Posterior vena cava (tissue), 2 donors: ENCODE results near the gene KIAA0232. TPM values are rescaled to one million over a fixed set of nuclear protein-coding genes. Genes with fewer than 3 reads are reported as not detected.

Experiments
- DNase-seq: peaks from one replicate; pipeline ENCODE4 v3.0.0-alpha.2; 2020; ENCODE audit warnings: low spot score
- intact Hi-C, 2 donors: fragments of 100-400 bp; cut with DNase I; formaldehyde crosslinking; loops; one replicate each; pipeline versions ENCODE4 v1.14.1 to v1.14.2; 2022 to 2023
- total RNA-seq, 2 donors: library from RNA; stranded (reverse); fragmentation: NEBNext Ultra II Directional; extraction: Animal tissue kit (Norgen Biotek cat#: 25700); gene quantifications; one replicate each; pipeline ENCODE4 v1.2.1, GENCODE V29; 2021
- donor health status: DM: yes; HTN: yes; CAD: no.
- donor health status: DM: yes; HTN: yes; CAD: no.

The KIAA0232 gene
- total RNA-seq, 2 donors from 2014 or later: 29.1 to 32.9 TPM

DNA sequence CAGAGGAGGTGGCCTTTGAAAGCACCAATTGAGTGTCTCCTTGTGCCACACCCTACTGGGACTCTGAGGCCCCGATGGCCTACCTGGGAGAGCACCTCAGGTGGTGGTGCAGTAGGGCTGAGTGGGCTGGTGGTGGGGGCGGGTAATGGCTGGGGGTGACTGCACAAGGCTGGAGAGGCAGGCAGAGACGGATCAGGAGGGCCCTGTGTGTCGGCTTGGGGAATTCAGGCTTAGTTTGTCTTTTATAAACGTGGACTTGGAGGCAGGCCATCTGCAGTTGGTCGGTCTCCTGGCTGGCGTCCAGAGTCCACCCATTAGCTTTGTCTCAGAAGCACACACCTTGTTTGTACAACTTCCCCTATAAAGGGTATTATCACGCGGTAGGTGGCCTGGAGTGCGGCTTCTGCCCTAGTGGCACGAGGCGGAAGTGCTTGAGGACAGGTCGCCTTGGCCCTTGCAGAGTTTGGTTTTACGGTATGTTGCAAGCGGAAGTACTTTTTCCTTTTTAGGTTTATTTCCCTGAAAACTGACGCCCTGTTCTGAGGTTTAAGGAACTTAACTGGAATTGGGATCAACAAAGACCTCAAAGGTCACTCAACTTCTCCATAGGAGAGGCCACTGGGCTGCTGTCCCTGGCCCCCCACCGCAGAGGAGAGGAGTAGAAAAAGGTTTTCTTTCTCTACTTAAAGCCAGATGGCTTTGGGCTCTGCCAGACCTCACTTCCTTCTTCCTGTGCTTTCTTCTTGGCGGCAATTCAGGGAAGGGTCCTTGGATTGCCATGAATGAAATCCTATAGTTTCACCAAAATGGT is 135.1 kb downstream of the KIAA0232 start:
- intact Hi-C loops: no loop called here
- peak; percentile 95 for DNase-seq

DNA sequence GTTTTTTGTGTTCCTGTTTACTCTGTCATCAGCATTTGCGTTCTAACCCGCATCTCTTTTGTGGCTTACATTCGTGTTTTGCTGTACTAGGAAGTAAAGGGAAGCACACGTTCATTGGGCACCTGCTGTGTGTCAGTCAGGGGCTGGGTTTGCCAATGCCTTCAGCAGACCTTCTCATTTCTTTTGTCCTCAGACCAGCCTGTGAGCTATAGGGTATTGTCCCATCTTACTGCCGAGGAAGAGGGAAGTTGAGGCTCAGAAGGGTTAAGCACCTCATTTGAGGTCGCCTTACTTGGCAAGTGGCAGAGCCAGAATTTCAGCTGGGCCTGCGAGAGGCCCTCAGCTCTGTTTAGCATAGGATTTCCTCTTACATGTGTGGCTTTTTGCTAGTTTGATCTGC is 135.8 kb downstream of the KIAA0232 start:
- intact Hi-C loops: no loop called here
- no peak for DNase-seq

DNA sequence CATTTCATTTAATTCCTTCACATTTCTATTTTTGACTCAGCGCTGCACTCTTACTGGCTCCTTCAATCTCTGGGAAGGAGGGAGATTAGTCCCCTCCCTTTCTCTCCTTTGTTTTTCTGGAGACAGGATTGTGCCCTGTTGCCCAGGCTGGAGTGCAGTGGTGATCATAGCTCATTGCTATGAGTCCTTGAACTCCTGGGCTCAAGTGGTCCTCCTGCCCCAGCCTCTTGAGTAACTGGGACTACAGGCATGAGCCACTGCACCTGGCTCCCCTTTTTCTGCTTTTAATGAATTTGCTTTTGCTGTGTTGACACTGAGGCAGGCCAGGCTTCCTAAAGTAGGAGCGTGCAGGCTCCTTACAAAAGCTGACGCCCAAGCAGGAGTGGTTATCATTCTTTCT is 137.6 kb downstream of the KIAA0232 start:
- no peak for DNase-seq
- intact Hi-C loops: no loop called here

DNA sequence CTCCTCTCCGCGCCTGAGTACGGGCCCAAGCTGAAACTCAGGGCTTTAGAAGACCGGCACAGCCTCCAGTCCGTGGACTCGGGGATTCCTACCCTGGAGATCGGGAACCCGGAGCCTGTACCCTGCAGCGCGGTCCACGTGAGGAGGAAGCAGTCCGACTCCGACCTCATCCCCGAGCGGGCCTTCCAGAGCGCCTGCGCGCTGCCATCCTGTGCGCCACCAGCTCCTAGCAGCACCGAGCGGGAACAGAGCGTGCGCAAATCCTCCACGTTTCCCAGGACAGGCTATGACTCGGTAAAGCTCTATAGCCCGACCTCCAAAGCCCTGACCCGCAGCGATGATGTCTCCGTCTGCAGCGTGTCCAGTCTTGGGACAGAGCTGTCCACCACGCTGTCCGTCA is 141.0 kb downstream of the KIAA0232 start:
- no peak for DNase-seq
- intact Hi-C loops: no loop called here

DNA sequence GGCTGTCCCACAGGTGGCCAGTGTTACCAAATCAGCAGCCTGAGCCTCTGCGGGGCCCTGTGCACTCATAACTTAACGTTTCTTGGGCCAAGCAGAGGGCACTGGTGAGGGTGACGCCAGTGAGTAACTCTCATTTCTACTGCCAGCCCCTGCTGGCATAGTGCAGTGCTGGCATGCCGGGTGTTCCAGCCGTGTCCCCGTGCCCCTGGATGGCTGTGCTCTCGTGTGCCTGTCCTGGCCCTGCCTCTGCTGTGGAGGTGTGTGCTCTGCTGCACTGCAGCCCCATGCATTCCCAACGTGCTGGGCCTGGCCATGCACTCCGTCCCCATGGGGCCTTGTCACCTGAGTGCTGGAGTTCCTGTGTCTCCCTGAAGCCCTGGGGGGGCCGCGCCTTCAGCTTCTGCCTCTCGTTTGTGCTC is 141.8 kb downstream of the KIAA0232 start:
- no peak for DNase-seq
- intact Hi-C loops: no loop called here

DNA sequence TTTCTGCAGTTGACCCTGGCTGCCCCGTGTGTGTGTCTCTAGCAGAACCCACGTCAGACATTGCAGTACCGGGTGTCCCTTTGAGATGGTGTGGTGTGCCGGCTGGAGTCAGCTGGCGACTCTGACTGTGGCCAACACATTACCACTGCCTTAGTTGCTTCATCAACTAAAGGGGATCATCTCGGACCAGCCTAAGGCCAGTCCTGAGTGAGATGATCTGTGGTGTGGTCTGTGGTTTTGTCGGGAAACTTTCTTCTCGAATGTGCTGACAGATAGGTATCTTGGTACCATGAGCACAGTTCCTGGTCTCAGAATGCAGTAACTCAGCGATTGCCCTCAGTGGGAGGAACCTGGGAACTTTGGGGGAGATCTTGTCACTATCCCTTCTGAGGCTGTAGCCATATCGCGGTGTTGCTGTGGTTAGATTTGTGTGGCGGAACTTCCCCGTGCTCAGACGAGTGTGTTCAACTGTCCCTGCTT is 142.9 kb downstream of the KIAA0232 start:
- peak; percentile 88 for DNase-seq
- intact Hi-C loops: no loop called here

DNA sequence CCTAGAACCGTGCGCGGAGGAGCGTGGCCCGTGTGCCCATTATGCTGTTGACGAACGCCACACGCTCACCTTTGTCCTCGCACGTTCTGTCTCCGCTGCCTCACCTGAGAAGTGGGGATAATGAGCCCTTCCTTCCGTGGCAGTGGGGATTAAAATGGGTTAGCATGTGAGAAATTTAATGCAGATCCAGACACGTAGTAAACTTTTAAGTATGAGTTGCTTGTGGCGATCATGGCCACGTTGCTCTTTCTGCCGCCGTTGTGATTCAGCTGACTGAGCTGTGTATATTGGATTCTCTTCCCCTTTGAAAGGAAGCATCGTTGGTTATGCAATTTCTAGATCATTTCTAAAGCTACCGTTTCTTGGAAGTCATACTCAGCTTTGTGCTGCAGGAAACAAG is 143.6 kb downstream of the KIAA0232 start:
- DNase-seq: no peak
- intact Hi-C loops: no loop called here

DNA sequence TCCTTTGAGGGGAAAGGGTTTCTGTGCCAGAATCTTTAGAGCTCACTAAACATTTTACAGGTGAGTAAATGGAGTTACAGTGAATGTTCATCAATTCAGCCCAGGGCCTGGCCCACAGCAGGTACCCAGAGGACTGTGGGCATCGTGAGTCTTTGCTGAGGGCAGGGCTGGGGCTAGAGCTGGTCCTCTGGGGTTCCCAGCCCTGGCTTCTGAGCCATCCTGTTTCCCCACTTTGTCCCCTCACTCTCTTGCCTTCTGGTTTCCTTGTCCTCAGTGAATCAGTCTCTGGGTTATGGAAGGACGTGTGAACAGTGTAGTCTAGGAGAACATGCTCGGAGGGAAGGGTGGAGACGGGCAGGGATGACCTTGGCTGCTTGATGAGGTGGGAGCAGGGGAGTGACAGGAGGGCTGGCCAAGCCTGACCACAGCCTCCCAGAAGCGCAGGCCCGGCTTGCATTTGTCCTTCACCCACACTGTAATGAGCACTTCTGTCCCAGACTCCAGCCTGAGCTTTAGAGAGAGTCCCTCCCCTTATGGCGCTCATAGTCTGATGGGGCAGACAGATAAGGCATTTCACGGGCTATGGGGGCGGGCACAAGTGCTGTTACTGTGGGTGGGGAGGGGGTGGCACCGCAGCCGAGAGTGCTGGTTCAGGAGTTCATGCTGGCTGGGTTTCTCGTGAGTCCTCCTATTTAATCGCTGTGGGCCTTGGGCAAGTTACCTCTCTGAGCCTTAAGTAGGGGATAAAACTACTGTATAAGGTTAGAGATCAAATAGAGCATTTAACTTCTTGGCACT is 144.4 kb downstream of the KIAA0232 start:
- peak; percentile 89 for DNase-seq
- intact Hi-C loops: no loop called here

DNA sequence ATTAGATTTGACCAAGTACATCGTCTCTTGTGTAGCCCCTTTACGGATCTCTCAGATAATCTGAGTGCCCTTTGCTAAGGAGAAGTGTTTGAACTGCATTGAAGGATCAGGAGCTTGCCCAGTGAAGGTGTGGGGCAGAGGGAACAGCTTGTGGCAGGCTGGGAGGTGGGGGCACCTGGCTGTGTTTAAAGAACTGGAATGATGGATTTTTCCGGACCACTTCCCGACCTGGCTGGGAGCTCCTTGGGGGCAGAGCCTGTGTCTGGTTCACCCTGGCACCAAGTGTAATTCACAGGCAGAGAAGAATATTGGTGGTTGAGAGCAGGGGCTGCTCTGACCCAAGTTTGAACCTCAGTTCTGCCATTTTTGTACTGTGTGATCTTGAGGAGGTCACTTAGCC is 145.6 kb downstream of the KIAA0232 start:
- no peak for DNase-seq
- intact Hi-C loops: loop anchor here in 1 of 2 donors (2.0 kb wide), 1 partner anchor 73 kb away; no protein-coding TSS in a partner anchor

DNA sequence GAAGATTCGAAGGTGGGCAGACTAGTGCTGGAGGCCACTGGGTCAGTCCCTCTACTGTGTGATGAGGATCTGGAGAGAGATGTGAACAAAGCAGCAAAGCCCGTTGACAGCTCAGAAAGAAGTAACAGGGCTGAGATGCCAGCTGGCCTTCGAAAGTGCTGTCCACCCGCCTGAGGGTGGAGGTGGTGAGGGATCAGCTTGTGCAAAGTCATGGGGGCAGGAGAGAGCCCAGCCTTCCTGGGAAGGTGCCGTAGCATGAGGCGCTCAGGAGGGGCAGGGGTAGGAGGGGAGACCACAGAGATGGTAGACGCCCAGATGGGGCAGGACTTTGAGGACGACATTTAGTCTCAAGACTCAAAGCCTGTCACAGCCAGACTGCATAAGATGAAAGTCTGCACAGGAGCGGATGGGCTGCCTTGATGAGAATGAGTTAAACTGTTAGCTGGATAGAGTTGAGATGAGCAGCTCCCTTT is 146.8 kb downstream of the KIAA0232 start:
- intact Hi-C loops: loop anchor here in 1 of 2 donors (2.0 kb wide), 1 partner anchor 75 kb away; no protein-coding TSS in a partner anchor
- DNase-seq: no peak

DNA sequence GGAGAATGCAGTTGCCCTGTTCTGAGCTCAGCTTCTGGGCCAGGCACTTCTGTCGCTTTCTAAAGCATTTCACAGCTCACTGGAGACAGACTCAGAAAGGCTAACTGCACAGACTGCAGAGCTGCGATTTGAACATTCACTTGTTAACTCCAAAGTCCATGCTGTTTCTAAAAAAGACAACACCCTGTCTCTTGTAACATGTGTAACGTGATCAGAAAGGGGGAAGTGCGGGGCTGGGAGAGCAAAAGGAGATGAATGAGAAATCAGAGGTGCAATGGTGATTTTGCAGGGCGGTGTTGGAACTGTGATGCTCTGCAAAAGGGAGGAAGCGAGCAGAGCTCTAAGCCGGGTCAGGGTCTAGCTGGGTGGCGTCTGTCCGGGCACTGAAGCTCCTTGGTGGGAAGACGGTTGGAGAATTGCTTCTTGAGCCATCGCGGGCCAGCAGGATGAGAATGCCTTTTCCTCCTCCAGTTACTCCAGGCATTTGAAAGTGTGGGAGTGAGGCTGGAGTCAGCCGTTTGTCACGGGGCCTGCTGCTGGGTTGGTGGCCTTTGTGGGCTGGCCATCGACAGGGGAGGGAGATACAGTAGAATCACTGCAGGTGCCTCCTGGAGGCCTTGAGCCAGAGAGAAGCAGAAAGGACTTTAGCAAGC is 147.4 kb downstream of the KIAA0232 start:
- no peak for DNase-seq
- intact Hi-C loops: loop anchor here in 1 of 2 donors (2.0 kb wide), 1 partner anchor 75 kb away; no protein-coding TSS in a partner anchor

DNA sequence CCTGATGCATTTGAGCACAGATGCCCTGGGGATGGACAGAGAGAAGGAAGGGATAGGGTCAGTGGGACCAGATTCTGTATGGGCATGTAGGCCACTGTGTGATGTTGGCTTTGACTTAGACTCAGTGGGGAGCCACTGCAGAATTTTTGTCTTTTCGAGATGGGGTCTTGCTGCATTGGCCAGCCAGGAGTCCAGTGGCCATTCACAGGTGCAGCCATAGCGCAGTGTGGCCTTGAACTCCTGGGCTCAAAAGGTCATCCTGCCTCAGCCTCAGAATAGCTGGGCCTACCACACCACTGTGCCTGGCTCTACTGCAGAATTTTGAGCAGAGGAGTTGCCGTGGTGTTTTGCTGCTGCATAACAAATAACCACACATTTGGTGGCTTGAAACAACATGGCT is 149.9 kb downstream of the KIAA0232 start:
- no peak for DNase-seq
- intact Hi-C loops: no loop called here

DNA sequence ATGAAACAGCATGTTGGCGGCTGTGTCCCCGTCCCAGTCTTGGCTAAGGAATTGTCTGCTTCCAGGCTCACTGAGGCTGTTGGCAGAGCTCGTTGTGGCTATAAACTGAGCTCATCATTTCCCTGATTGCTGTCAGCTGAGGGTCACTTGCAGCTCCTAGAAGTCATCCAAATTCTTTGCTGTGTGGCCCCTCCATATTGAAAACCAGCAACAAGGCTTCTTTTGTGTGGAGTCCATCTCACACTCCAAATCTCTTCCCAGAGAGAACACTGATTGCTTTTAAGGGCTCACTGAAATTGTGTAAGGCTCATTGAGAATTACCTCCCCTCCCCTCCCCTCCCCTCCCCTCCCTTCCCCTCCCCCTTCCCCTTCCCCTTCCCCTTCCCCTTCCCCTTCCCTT is 150.4 kb downstream of the KIAA0232 start:
- DNase-seq: no peak
- intact Hi-C loops: no loop called here

Other genes starting within 250 kb of the KIAA0232 start
- 10 to 100 TPM; 23.7 to 36.3 TPM for gene MAN2B2, start 207.5 kb upstream of the KIAA0232 start, total RNA-seq
- gene MRFAP1, start 142.0 kb upstream of the KIAA0232 start, total RNA-seq: 100 to 1,000 TPM; 223 to 237 TPM
- gene S100P, start 88.8 kb upstream of the KIAA0232 start, total RNA-seq: 1 to 10 TPM; 3.5 to 7.8 TPM
- gene MRFAP1L1, start 72.9 kb upstream of the KIAA0232 start, total RNA-seq: 10 to 100 TPM; 35.9 to 43.8 TPM
- gene BLOC1S4, start 66.6 kb upstream of the KIAA0232 start, total RNA-seq: 1 to 10 TPM; 8.3 to 9.7 TPM
- gene TBC1D14, start 127.1 kb downstream of the KIAA0232 start, total RNA-seq: 10 to 100 TPM; 30.5 to 42.6 TPM